Activated CD4-positive, alpha-beta T cell treated with anti-CD3 and anti-CD28 coated beads, Interleukin-2, amount 50 U/mL, for 16 hours (primary cell): ENCODE measurements around the gene IFNGR2.
"Not testable (repeated sequence)": the region's sequence is repeated elsewhere in the genome, so short reads cannot be mapped to it uniquely, and the experiment has no call there.

ENCODE experiments used
- DNase-seq: peaks from one replicate; pipeline ENCODE4 v3.0.0-alpha.2; 2020

The IFNGR2 gene

GRCh38 chr21:33403786-33404585, 773 bp downstream of the IFNGR2 start:
- no peak for DNase-seq

GRCh38 chr21:33406493-33406892, 3.3 kb downstream of the IFNGR2 start:
- DNase-seq = peak; percentile 19

GRCh38 chr21:33411949-33412430, 8.8 kb downstream of the IFNGR2 start:
- DNase-seq = no peak

GRCh38 chr21:33412439-33412831, 9.2 kb downstream of the IFNGR2 start:
- not testable (repeated sequence) for DNase-seq

GRCh38 chr21:33412832-33413519, 9.8 kb downstream of the IFNGR2 start:
- DNase-seq = no peak

GRCh38 chr21:33414068-33414467, 10.9 kb downstream of the IFNGR2 start:
- no peak for DNase-seq

- no peak for DNase-seq
Observed at GRCh38 chr21:33414926-33415325, 11.7 kb downstream of the IFNGR2 start.

- no peak for DNase-seq
Observed at GRCh38 chr21:33418691-33419090, 15.5 kb downstream of the IFNGR2 start.

- no peak for DNase-seq
Observed at GRCh38 chr21:33419538-33420123, 16.4 kb downstream of the IFNGR2 start.

- DNase-seq = no peak
Observed at GRCh38 chr21:33421713-33422393, 18.6 kb downstream of the IFNGR2 start.

GRCh38 chr21:33424214-33424613, 21.0 kb downstream of the IFNGR2 start:
- no peak for DNase-seq

- no peak for DNase-seq
Observed at GRCh38 chr21:33425825-33426224, 22.6 kb downstream of the IFNGR2 start.

- DNase-seq = no peak
Observed at GRCh38 chr21:33427051-33427450, 23.8 kb downstream of the IFNGR2 start.

- DNase-seq = no peak
Observed at GRCh38 chr21:33428669-33429068, 25.5 kb downstream of the IFNGR2 start.

GRCh38 chr21:33430858-33431257, 27.6 kb downstream of the IFNGR2 start:
- no peak for DNase-seq

- DNase-seq = no peak
Observed at GRCh38 chr21:33432496-33432895, 29.3 kb downstream of the IFNGR2 start.

GRCh38 chr21:33433001-33433400, 29.8 kb downstream of the IFNGR2 start:
- no peak for DNase-seq

GRCh38 chr21:33433425-33434114, 30.4 kb downstream of the IFNGR2 start:
- no peak for DNase-seq

- DNase-seq = peak; percentile 89
Observed at GRCh38 chr21:33434770-33435360, 31.7 kb downstream of the IFNGR2 start.

GRCh38 chr21:33437140-33437539, 33.9 kb downstream of the IFNGR2 start:
- DNase-seq = no peak

GRCh38 chr21:33441489-33442477, 38.6 kb downstream of the IFNGR2 start:
- DNase-seq = no peak
